Measurements from ENCODE around the gene CCDC91. TPM values are rescaled to one million over a fixed set of nuclear protein-coding genes. Genes with fewer than 3 reads are reported as not detected.

CCDC91 gene
- total and polyA plus RNA-seq, 2 of the 4 experiments (the other 2 are of a cell fraction) = 8.6 to 14.7 TPM

GRCh38 chr12:28374556-28374955, 184.3 kb downstream of the CCDC91 start:
- CTCF ChIA-PET = interaction anchor here (0.6 kb wide), 1 partner anchor 523 kb away, joined by 7 read pairs; no protein-coding TSS in a partner anchor
- Histone ChIP-seq H4K20me1 (ENCODE audit: insufficient read depth, low read length) (no peaks in the 10 kb centered on the region), H2BK20ac (ENCODE audit: low read depth, low read length) (no peak overlapping the region), H2BK5ac (ENCODE audit: low read depth, low read length, poor library complexity, severe bottlenecking) (no peak overlapping the region), H2AK5ac (ENCODE audit: low read depth, low read length) (no peak overlapping the region), H4K5ac (ENCODE audit: low read depth, low read length) (no peak overlapping the region), H3K9ac (ENCODE audit: low read depth, low read length) (no peak overlapping the region), H3K4me2 (ENCODE audit: low read depth, low read length) (no peak overlapping the region), H3K79me1 (ENCODE audit: low read depth in 1 of 2, low read length in 2 of 2) (no peaks in the 10 kb centered on the region), H3K36me3 (ENCODE audit: control insufficient read depth, insufficient read depth, low read length) (peaks cover 4% of the 10 kb centered on the region; the same call in 1 of the 2 replicates), H4K8ac (ENCODE audit: low read depth in 2 of 2, low read length in 2 of 2) (no peak overlapping the region), H3K9me3 (ENCODE audit: control insufficient read depth, insufficient read depth, low read length) (peaks cover 9% of the 10 kb centered on the region), H3K23ac (ENCODE audit: low read depth, low read length) (no peak overlapping the region), H3K4ac (ENCODE audit: low read depth, low read length) (no peak overlapping the region), H3K4me1 (ENCODE audit: control insufficient read depth, insufficient read depth, low read length) (no peaks in the 10 kb centered on the region), H2AK9ac (replicated peaks; ENCODE audit: low read depth, low read length, poor library complexity) (no peak overlapping the region), H3K27ac (ENCODE audit: insufficient read depth, low read length) (no peak overlapping the region), H3K14ac (replicated peaks; ENCODE audit: low read depth, low read length) (no peak overlapping the region), H2BK15ac (ENCODE audit: low read depth, low read length) (no peak overlapping the region), H3K27me3 (ENCODE audit: control insufficient read depth, insufficient read depth, low read length) (no peaks in the 10 kb centered on the region), H4K91ac (ENCODE audit: insufficient read depth, low read depth, low read length) (no peak overlapping the region), H3K4me3 (ENCODE audit: insufficient read depth, low read depth, low read length) (no peak overlapping the region), H3K9me1 (ENCODE audit: insufficient read depth, low read length) (no peaks in the 10 kb centered on the region), H3K18ac (ENCODE audit: low read depth, low read length) (no peak overlapping the region), H2BK120ac (ENCODE audit: low read depth, low read length) (no peak overlapping the region), H3K56ac (ENCODE audit: extremely low read depth, insufficient read depth, low read length) (no peak overlapping the region), H2AFZ (replicated peaks; ENCODE audit: low read length, poor library complexity) (no peak overlapping the region)
- peak; percentile 74 for DNase-seq
- dilution Hi-C loops (cut with HindIII; ENCODE audit: low sequenced_read_pairs, unreplicated experiment) (no loop called here), in situ Hi-C loops (cut with MboI; ENCODE audit: low sequenced_read_pairs) (no loop called here), intact Hi-C loops (cut with micrococcal nuclease) (no loop called here)
- peak; percentile 46 for ATAC-seq (ENCODE audit: low read depth)
- no peak for TF ChIP-seq NFE2L2 (IDR thresholded peaks at IDR 0.05; ENCODE audit: low read depth, low read length)
- no peak for TF ChIP-seq CEBPB (IDR thresholded peaks at IDR 0.05; ENCODE audit: low read depth, low read length)
- TF ChIP-seq ELK1 (IDR thresholded peaks at IDR 0.05; ENCODE audit: borderline replicate concordance, low read depth, low read length) = no peak
- no peak for TF ChIP-seq RAD21 (IDR thresholded peaks at IDR 0.05; ENCODE audit: low read length)
- BruUV-seq (replicated peaks) = no TSS peak
- POLR2A ChIA-PET (ENCODE audit: unreplicated experiment) = interaction anchor here (0.5 kb wide), 1 partner anchor 597 kb away, joined by 6 read pairs; no protein-coding TSS in a partner anchor

Data from IMR-90 (cell line).